GM11168 (cell line): Measurements from ENCODE around the gene CAPN9.
"Not testable (repeated sequence)": the region's sequence is repeated elsewhere in the genome, so short reads cannot be mapped to it uniquely, and the experiment has no call there.

Source experiments
- in situ Hi-C: fragments of 300-500 bp; cut with MboI; formaldehyde crosslinking; loops from one replicate; pipeline ENCODE4 v1.12.0; 2022; ENCODE audit warnings: low sequenced_read_pairs; ENCODE audit not compliant: unreplicated experiment

Gene CAPN9

DNA sequence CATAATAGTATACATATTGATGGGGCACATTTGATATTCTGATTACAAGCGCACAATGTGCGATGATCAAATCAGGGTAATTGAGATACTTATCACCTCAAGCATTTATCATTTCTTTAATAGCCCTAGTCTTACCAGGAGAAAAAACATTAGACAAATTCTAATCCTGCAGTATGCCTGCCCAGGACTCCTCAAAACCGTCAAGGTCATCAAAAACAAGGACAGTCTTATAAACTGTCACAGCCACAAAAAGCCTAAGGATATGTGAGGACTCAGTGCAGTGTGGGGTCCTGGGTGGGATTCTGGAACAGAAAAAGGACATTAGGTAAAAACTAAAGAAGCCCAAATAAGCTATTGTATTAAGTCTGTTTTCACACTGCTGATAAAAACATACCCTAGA lies 19.1 kb downstream of the CAPN9 start:
- in situ Hi-C loops = no loop called here

GRCh38 chr1:230767859-230768612 lies 20.8 kb downstream of the CAPN9 start:
- in situ Hi-C loops = not testable (repeated sequence)

DNA sequence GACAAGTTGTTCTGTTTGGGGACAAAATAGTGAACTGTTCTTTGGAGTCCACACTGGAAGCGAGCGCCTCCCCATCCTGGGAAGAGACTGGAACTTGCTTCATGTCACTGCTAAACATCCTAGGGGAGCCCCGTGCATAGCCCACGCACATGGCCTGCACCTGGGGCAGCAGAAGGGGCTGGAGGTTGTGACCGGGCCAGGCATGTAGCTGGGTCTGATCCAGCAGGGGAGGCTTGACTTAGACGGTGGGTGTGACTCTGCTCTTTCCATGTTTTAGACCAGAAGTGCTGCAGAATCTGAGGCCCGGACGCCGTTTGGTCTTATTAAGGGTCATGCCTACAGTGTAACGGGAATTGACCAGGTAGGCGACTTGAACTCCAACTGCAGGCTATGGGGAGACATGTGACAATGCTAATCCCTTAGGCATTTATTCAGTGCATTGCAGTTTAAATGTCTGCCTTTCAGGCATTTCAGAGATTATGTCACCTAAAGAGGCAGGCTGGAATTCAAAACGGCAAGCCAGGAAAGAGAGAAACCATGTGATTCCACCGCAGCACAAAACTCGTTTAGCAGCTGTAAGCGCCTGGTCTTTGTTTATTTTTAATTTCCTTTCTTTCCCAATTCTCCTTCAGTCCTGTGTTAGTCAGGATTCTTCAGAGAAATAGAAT lies 21.8 kb downstream of the CAPN9 start:
- in situ Hi-C loops = no loop called here

GRCh38 chr1:230770317-230770716 lies 23.1 kb downstream of the CAPN9 start:
- in situ Hi-C loops = no loop called here

- in situ Hi-C loops = no loop called here
Measured at GRCh38 chr1:230771773-230772354, 24.7 kb downstream of the CAPN9 start.

DNA sequence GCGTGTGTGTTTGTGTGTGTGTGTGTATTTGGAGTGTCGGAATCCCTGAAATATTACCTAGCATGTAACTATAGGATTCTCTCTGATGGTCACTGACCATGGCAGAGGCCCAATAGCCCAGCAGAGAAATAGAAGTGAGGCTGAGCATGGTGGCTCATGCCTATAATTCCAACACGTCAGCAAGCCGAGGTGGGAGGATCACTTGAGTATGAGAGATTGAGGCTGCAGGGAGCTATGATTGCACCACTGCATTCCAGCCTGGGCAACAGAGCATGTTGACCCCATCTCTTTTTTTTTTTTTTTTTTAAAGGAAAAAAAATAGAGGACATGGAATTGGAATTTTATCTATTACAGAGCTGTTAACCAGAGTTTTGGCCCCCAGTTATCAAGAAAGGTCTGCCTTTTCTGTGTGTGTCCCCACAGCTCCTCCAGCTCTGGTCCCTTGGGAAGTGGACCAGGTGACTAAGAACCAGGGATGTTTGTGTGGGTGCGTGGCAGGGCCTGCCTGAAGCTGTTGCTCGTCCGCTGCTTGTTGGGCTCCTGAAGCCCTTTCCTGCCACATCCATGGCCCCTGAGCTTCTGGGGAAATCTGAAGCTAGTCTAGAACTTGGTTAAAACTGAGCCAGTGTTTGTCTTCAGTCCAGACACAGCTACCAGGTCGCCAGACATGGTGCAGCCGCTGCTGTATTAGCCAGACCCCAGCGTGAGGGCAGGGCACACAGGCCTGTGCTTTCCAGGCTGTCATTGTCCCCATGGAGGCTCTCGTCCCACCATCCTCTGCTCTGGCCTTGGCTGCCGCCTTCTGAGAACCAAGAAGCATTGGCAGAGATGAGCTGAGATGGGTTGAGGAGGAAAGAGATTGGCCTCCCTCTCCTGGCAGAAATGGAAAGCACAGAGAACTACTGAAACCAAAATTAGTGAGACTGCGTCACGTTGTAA lies 25.5 kb downstream of the CAPN9 start:
- in situ Hi-C loops = no loop called here

DNA sequence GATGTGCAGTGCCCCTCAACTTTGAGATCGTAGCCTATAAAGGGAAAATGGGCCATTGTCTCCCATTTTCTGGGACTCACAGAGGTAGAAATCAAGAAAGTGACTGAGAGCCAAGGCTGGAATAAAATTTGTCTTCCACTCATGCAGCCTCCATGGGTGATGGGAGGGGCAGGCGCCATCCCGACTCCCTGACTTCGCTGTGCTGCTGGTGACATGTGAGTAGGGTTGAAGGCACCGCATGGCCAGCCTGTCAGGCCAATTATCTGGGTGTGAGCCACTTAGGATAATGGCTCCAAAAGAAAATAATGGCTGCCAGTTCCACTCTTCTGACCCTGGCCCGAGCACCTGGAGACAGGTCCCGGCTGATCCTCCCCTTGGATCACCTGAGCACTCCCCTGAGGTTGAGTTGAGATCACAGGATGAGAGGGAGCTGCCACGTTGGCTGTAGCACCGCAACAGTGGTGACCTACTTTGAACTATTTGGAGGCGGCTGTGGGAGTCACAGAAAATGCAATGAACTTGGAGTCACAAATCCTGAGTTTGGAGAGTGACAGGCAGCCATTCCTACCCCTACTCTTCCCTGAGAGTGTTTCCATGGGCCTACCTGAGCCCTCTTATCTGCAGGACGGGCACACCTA lies 26.3 kb downstream of the CAPN9 start:
- in situ Hi-C loops = no loop called here

DNA sequence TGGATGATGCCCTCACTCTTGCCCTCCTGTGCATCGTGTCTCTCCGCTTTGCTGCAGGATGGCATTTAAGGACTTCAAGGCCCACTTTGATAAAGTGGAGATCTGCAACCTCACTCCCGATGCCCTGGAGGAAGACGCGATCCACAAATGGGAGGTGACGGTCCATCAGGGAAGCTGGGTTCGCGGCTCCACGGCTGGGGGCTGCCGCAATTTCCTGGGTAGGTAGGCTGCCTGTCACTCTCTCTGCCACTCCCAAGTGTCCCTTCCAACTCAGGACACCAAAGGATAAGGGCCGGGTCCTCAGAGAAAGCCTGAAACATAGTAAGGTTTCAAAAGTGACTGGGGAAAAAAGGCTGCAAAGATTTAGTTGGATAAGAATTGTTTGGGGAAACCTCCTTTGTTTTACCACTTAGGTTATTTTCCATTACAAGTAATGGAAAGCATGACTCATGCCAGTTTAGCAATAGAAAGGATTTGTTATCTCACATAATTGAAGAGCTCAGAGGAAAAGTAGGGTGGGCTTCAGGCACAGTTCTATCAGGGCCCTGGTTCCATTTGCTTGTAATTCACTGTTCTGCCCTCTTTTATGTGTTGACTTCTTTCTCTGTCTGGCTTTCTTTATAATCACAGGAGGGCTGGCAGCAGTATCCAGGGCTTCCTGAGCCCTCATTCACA lies 31.9 kb downstream of the CAPN9 start:
- in situ Hi-C loops = no loop called here

GRCh38 chr1:230781131-230781530 lies 33.9 kb downstream of the CAPN9 start:
- in situ Hi-C loops = no loop called here

DNA sequence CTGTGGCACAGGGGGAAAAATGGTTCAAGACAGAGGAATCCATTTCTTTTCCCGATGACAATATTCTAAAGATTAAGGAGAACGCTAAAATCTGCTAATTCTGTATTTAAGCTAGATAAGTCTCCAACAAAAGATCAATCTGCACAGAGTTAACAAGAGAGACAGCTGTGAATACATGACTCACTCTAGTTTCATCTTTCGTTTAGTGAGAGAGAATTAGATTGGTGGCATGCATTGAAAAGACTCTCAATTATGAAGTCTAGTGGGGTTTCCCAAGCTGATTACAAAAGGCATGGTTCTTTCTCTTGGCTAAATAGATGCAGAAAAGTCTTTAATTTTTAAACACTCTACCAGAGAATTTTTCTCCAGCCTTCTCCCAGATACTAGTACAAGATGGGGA lies 34.4 kb downstream of the CAPN9 start:
- in situ Hi-C loops = no loop called here

- in situ Hi-C loops = no loop called here
Measured at GRCh38 chr1:230784163-230784562, 37.0 kb downstream of the CAPN9 start.

GRCh38 chr1:230785636-230786384 lies 38.6 kb downstream of the CAPN9 start:
- in situ Hi-C loops = no loop called here

DNA sequence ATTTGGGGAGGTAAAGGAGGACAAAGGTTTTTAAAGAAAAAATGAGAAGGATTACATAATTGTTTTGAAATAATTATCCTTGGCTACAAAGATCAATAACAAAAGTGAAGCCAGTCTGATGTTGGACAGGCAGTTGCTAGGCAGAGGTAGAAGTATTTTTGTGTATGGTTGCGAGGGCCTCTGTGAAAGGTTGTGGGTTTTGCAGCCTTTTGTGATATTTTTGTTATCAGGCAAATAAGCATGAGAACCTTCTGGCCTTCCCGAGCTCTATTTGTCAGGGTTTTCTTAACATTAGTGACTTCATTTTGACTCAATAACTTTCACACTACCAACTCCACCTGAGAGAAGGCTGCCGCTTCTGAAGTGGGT lies 39.2 kb downstream of the CAPN9 start:
- in situ Hi-C loops = no loop called here

DNA sequence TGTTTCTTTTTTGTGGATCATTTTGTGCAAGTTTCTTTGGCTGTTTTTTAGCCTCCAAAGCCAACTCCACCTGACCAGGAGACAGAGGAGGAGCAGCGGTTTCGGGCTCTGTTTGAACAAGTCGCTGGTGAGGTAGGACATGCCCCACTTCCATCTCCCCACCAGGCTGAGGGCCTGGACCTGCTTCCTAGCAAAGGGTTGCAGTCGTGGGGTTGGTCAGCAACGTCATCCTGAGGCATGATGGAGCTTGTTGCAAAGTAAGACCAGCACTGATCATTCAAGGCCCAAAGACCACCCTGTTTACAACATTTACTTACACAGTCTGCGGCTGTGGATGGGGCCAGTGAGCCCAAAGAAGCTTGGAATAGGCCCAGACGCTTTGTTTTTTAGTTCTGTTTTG lies 40.3 kb downstream of the CAPN9 start:
- in situ Hi-C loops = no loop called here

GRCh38 chr1:230788561-230789275 lies 41.5 kb downstream of the CAPN9 start:
- in situ Hi-C loops = no loop called here

DNA sequence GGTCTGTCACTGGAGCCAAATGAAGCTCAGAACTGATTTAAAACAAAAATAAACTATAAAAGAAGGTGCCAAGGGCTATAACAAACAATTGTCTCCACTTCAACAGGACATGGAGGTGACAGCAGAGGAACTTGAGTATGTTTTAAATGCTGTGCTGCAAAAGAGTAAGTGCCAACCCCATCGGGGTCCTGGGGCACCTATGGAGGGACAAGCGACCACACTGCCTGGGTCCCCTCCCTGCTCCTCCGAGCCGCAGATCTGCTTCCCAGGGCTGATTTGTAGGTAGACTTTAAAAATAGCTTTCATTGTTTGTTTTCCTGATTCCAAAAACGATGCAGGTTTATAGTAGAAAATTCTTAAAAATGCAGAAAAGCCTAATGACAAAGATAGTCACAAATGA lies 42.8 kb downstream of the CAPN9 start:
- in situ Hi-C loops = no loop called here

DNA sequence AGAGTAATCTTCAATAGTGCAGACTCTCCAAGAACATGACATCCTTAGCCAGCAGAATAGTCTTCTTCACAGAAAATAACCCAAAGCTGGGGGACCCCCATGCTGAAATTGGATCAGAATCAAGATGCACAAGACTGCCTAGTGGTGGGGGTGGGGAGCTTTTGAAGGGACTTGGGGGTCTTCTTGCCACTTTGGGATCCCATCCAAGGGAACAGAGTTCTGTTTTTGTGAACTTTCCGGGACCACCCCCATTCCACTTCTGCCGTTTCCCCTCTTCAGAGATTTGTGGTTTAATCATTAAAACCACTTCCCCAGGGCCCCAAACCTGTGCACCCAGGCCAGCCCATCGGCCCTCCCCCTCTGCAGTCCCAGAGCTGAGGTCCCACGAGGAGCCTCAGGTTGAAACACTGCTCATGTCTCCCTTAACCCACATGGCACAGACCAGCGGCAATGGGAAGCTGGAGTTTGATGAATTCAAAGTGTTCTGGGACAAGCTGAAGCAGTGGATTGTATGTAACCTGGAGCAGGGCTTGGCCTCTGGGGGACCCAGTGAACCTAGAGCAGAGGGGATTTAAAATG lies 44.9 kb downstream of the CAPN9 start:
- in situ Hi-C loops = no loop called here
